PC-9 (cell line): ENCODE results near the gene CITED1. TPM values are rescaled to one million over a fixed set of nuclear protein-coding genes. Genes with fewer than 3 reads are reported as not detected.

Source experiments
- BruUV-seq: library from RNA; stranded (reverse); fragments of 400-500 nt; replicated peaks from 2 replicates; lab custom pipeline; 2021; lab: Mats Ljungman, UMichigan
- CTCF ChIA-PET: fragments of 300-600 bp; sonication (Branson Sonifier 250); formaldehyde crosslinking; loops from one replicate; lab custom pipeline; 2022; ENCODE audit warnings: antibody characterized with exemption; lab: Charles Lee
- POLR2A ChIA-PET: fragments of 300-600 bp; sonication (Branson Sonifier 250); formaldehyde crosslinking; loops from one replicate; lab custom pipeline; 2022; ENCODE audit warnings: antibody characterized with exemption; ENCODE audit not compliant: unreplicated experiment; lab: Charles Lee
- DNase-seq, 2 experiments: peaks; one replicate each; pipeline versions ENCODE4 v3.0.0 to v3.0.0-alpha.2; 2015 to 2022; ENCODE audit warnings: mixed read lengths in 1 of 2
- H2AFZ ChIP-seq: fragments of 200-600 bp; sonication (generic); 2 replicates; pipeline ENCODE4 v1.8.1; 2017; ENCODE audit warnings: antibody characterized with exemption
- H3F3A ChIP-seq: fragments of 200-600 bp; sonication (generic); 2 replicates; pipeline ENCODE4 v1.8.1; 2017; ENCODE audit warnings: antibody characterized with exemption, mild to moderate bottlenecking, low read depth; ENCODE audit not compliant: insufficient read depth
- H3K27ac ChIP-seq: fragments of 200-600 bp; sonication (generic); 2 replicates; pipeline ENCODE4 v1.6.1; 2016; ENCODE audit warnings: mixed run types
- H3K27me3 ChIP-seq: fragments of 200-600 bp; sonication (generic); 2 replicates; pipeline ENCODE4 v1.6.1; 2016; ENCODE audit warnings: low read depth, mixed run types; ENCODE audit not compliant: insufficient read depth
- H3K36me3 ChIP-seq: fragments of 200-600 bp; sonication (generic); 2 replicates; pipeline ENCODE4 v1.6.1; 2016; ENCODE audit warnings: low read depth, mixed run types
- H3K4me1 ChIP-seq: fragments of 200-600 bp; sonication (generic); replicated peaks from 2 replicates; pipeline ENCODE4 v1.6.1; 2016; ENCODE audit warnings: mixed run types; ENCODE audit not compliant: insufficient read depth
- H3K4me2 ChIP-seq: fragments of 200-600 bp; sonication (generic); 2 replicates; pipeline ENCODE4 v1.6.1; 2017; ENCODE audit warnings: mixed run types
- H3K4me3 ChIP-seq: fragments of 200-600 bp; sonication (generic); 2 replicates; pipeline ENCODE4 v1.6.1; 2016; ENCODE audit warnings: mixed run types
- H3K79me2 ChIP-seq: fragments of 200-600 bp; sonication (generic); 2 replicates; pipeline ENCODE4 v1.6.1; 2017; ENCODE audit warnings: low read depth, mixed run types
- H3K9me2 ChIP-seq: fragments of 200-600 bp; sonication (generic); 2 replicates; pipeline ENCODE4 v1.8.1; 2017; ENCODE audit warnings: mild to moderate bottlenecking; ENCODE audit not compliant: insufficient read depth
- H3K9me3 ChIP-seq: fragments of 200-600 bp; sonication (generic); 2 replicates; pipeline ENCODE4 v1.8.1; 2016; ENCODE audit warnings: low read depth; ENCODE audit not compliant: insufficient read depth
- H4K20me1 ChIP-seq: fragments of 200-600 bp; sonication (generic); 2 replicates; pipeline ENCODE4 v1.8.1; 2017; ENCODE audit not compliant: insufficient read depth
- CTCF ChIP-seq: fragments of 200-600 bp; sonication (generic); conservative IDR thresholded peaks from 2 replicates; pipeline ENCODE4 v1.6.1; 2017; ENCODE audit warnings: mixed run types, antibody characterized with exemption, mild to moderate bottlenecking, moderate library complexity
- EZH2 ChIP-seq: fragments of 200-600 bp; sonication (generic); IDR thresholded peaks from 2 replicates; pipeline ENCODE4 v1.8.0; 2017; ENCODE audit warnings: antibody characterized with exemption, low read depth
- intact Hi-C: fragments of 100-400 bp; cut with micrococcal nuclease; formaldehyde crosslinking; loops from one replicate; pipeline ENCODE4 v1.10.0; 2022; ENCODE audit not compliant: unreplicated experiment
- total RNA-seq: library from RNA; stranded (reverse); gene quantifications from 2 replicates; pipeline ENCODE4 v1.2.3, GENCODE V29; 2021

The CITED1 gene
- total RNA-seq, 1 experiment from 2014 or later = not detected

- Histone ChIP-seq H3K4me1 (peaks cover 35% of the 10 kb centered on the region), H3K27ac (0 out of 2 replicates have a peak overlapping the region, but pooled peaks have one; percentile 26)
These were observed 36.9 kb downstream of the CITED1 start for GRCh38 chrX:72268597-72269365.

GRCh38 chrX:72265263-72265662 is 40.5 kb downstream of the CITED1 start:
- Histone ChIP-seq H3K4me3 (no peak overlapping the region), H3K4me2 (no peak overlapping the region), H3K27me3 (no peaks in the 10 kb centered on the region), H3K9me3 (no peaks in the 10 kb centered on the region), H3K27ac (no peak overlapping the region), H3K79me2 (no peaks in the 10 kb centered on the region), H4K20me1 (peaks cover 11% of the 10 kb centered on the region), H3K9me2 (no peaks in the 10 kb centered on the region), H3K4me1 (peaks cover 8% of the 10 kb centered on the region; the same call in 1 of the 2 replicates), H3K36me3 (0 out of 2 replicates have a peak, but pooled peaks cover 12% of the 10 kb centered on the region), H3F3A (peaks cover 34% of the 10 kb centered on the region), H2AFZ (no peak overlapping the region)
- no TSS peak for BruUV-seq
- DNase-seq = no peak
- intact Hi-C loops = no loop called here
- TF ChIP-seq CTCF = no peak
- TF ChIP-seq EZH2 = no peak
- POLR2A ChIA-PET = no interaction called here
- CTCF ChIA-PET = no interaction called here

More at GRCh38 chrX:72268597-72269365, 36.9 kb downstream of the CITED1 start:
- H3F3A ChIP-seq = peaks cover 69% of the 10 kb centered on the region
- ChIA-PET CTCF (no interaction called here), POLR2A (interaction anchor here (0.5 kb wide), 1 partner anchor 1615 kb away, joined by 6 read pairs; no protein-coding TSS in a partner anchor)
- intact Hi-C loops = no loop called here
- H3K4me3 ChIP-seq = no peak overlapping the region
- peaks cover 38% of the 10 kb centered on the region for H3K36me3 ChIP-seq
- H2AFZ ChIP-seq = no peak overlapping the region
- TF ChIP-seq CTCF (no peak), EZH2 (no peak)
- no peaks in the 10 kb centered on the region for H3K9me2 ChIP-seq
- H3K27me3 ChIP-seq = no peaks in the 10 kb centered on the region
- DNase-seq = no peak
- H3K9me3 ChIP-seq = no peaks in the 10 kb centered on the region
- peaks cover 44% of the 10 kb centered on the region for H4K20me1 ChIP-seq
- no peak overlapping the region for H3K4me2 ChIP-seq
- peaks cover 19% of the 10 kb centered on the region for H3K79me2 ChIP-seq
- no TSS peak for BruUV-seq

- Histone ChIP-seq H4K20me1 (no peaks in the 10 kb centered on the region), H3K4me2 (no peak overlapping the region), H3K9me2 (no peaks in the 10 kb centered on the region), H3K9me3 (no peaks in the 10 kb centered on the region), H3K79me2 (no peaks in the 10 kb centered on the region), H3K36me3 (no peaks in the 10 kb centered on the region), H2AFZ (no peak overlapping the region), H3K27ac (no peak overlapping the region), H3F3A (peaks cover 5% of the 10 kb centered on the region), H3K4me3 (no peak overlapping the region), H3K4me1 (no peaks in the 10 kb centered on the region), H3K27me3 (no peaks in the 10 kb centered on the region)
- ChIA-PET CTCF (no interaction called here), POLR2A (no interaction called here)
- no TSS peak for BruUV-seq
- no peak for DNase-seq
- no peak for TF ChIP-seq CTCF
- no peak for TF ChIP-seq EZH2
- intact Hi-C loops = no loop called here
These were observed 43.6 kb downstream of the CITED1 start for GRCh38 chrX:72262077-72262476.
